CD4-positive, alpha-beta T cell treated with Interleukin-17A for 1 hour (primary cell): ENCODE data around the gene GPR162.
A peak's percentile ranks its signal among the peaks of the same experiment; 100 is the strongest.

ENCODE experiments used
- DNase-seq: peaks from one replicate; pipeline ENCODE4 v3.0.0-alpha.2; 2020

Gene GPR162

GRCh38 chr12:6823182-6824084 lies 1.8 kb downstream of the GPR162 start:
- no peak for DNase-seq

- DNase-seq, result no peak
Observed at GRCh38 chr12:6824085-6824775, 2.6 kb downstream of the GPR162 start.

GRCh38 chr12:6824901-6825381 lies 3.3 kb downstream of the GPR162 start:
- no peak for DNase-seq

GRCh38 chr12:6825398-6826124 lies 3.9 kb downstream of the GPR162 start:
- DNase-seq, result peak; percentile 83

GRCh38 chr12:6826125-6826733 lies 4.6 kb downstream of the GPR162 start:
- no peak for DNase-seq

- no peak for DNase-seq
Observed at GRCh38 chr12:6826734-6827436, 5.3 kb downstream of the GPR162 start.

- peak; percentile 45 for DNase-seq
Observed at GRCh38 chr12:6827437-6827911, 5.9 kb downstream of the GPR162 start.

- no peak for DNase-seq
Observed at GRCh38 chr12:6827982-6828780, 6.6 kb downstream of the GPR162 start, which contains the start of gene P3H3. TSS of gene P3H3 (plus strand) at chr12:6828407. CDS start at chr12:6828441, 34 bp downstream.

GRCh38 chr12:6828781-6829535 lies 7.3 kb downstream of the GPR162 start:
- peak; percentile 44 for DNase-seq

- no peak for DNase-seq
Observed at GRCh38 chr12:6829536-6830220, 8.1 kb downstream of the GPR162 start.

- DNase-seq, result no peak
Observed at GRCh38 chr12:6830286-6830890, 8.8 kb downstream of the GPR162 start.

- DNase-seq, result no peak
Observed at GRCh38 chr12:6830999-6831398, 9.4 kb downstream of the GPR162 start.

GRCh38 chr12:6831450-6831995 lies 9.9 kb downstream of the GPR162 start:
- DNase-seq, result no peak

- no peak for DNase-seq
Observed at GRCh38 chr12:6832125-6832524, 10.5 kb downstream of the GPR162 start.

GRCh38 chr12:6833189-6833890 lies 11.7 kb downstream of the GPR162 start:
- no peak for DNase-seq

- no peak for DNase-seq
Observed at GRCh38 chr12:6834254-6834653, 12.6 kb downstream of the GPR162 start.

- no peak for DNase-seq
Observed at GRCh38 chr12:6834873-6835272, 13.3 kb downstream of the GPR162 start.

GRCh38 chr12:6836851-6837250 lies 15.2 kb downstream of the GPR162 start:
- no peak for DNase-seq
